ENCODE results near the gene CDKN1C.

CDKN1C gene

DNA sequence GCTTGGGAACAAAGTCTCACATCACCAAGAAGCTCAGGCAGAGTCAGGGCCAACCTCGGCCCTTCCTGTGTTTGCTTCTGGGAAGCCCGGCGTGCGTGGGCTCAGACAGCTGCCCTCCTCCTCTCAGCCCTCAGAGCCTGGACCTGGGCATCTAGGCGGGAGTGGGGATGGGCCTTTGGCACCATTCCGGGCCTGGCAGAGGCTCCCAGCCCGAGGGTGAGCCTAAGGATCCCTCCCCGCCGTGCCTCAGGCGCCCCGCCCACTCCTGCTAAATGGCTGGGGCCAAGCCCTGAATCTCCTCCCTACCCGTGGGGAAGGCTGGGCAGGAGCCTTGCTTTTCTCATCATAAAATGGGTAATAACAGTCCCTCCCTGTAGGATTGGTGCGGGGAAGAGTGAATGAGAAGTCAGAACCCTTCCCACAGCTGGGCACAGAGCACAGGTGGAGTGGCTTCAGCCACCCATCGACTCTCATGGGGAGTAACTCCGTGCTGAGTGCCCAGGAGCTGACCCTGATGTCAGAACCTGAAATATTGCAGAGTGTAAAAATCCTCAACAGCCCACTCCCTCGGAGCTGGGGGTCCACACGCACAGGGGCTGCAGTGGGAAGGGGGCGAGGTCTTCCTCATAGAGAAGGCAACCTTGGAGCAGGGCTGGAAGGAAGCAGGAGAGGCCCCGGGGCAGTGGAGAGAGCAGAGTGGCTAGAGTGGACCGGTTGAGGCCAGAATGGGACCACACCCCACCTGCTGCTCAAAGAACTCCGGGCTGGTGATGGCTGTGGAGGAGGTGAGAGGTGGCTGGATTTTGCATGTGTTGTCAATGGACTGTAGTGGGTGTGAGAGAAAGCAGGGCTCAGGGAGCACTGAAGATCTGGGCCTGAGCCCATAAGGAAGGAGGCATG lies 18.8 kb upstream of the CDKN1C start:
- no peak for FAIRE-seq

GRCh38 chr11:2903672-2904011 lies 18.1 kb upstream of the CDKN1C start:
- FAIRE-seq, result no peak

DNA sequence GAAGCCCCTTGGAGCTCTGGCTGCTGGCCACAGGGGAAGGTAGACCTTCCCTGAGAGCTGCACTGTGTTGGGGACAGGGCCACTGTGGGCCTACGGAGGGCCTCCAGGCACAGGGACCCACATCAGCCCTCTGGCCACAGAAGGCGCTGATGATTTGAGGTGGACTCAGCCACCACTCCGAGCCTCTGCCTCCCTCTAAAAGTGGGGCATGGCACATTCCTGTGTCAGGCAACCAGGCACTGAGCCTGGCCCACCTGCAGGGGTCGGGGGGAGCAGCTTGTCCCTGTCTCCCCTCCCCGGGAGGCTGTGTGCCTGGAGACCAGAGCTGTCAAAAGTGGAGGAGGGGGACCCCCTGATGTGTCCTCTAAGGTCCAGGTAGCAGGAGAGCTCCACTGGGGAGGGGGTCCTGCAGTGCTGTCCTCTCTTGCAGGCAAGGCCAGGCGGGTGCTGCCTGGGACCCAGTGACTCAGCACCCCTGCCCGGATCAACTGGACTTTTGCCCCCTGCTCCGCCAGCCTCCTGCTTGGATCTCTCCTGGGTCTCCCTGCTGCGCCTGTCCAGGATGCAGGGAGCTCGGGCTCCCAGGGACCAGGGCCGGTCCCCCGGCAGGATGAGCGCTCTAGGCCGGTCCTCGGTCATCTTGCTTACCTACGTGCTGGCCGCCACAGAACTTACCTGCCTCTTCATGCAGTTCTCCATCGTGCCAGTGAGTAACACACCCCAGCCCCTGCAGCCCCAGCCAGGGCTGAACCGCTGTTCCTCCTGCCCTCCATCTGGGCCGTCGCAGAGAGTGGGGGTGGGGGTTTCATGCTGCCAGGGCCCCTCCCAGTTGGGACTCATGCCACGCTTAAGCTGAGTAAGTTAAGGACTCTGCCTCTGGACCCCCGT lies 17.5 kb upstream of the CDKN1C start:
- no peak for FAIRE-seq

DNA sequence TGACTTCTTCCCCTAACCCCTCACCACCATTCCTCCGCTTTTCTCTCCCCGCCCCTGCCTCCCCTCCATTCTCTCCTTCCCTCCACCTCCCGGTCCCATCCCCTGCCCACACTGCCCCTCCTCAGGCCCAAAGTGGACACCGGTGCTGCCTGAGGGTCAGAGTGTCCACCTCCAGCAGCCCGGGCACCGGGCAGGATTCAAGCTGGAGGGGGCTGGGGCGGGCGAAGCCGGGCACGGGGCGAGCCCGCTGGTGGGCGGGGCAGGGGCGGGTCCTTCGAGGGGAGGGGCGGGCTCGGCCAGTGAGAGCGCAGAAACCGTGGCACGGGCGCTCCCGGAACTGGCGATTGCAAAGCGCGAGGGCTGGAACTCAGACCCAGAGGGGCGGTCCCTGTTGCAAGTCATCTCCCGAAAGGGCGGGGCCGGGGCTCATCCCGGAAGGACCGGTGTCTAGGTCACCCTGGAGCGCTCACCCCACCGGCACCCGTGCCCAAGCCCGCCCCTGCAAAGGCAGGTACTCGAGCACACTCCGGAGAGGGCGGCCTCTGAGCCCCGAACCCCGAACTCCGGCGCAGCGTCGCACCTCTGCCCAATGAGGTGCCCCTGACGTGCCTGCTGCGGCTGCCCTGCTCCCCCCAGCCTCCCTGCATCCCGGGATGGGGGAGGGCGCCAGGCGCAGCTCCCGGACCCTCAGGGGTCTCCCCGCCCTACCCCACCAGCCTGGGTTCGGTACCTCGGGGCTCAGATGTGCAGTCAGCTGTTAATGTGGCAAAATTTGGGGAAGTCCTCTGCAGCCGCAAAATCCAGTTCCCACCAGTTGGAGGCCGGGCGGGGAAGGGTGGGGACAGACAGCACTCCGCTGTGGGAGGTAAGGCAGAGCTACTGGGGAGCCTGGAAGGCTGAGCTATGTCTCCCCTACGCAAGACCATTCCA lies 16.5 kb upstream of the CDKN1C start:
- FAIRE-seq, result no peak

GRCh38 chr11:2901196-2901796 lies 15.7 kb upstream of the CDKN1C start:
- no peak for FAIRE-seq

- FAIRE-seq, result no peak
Measured at GRCh38 chr11:2899080-2899783, 13.7 kb upstream of the CDKN1C start.

- FAIRE-seq, result no peak
Measured at GRCh38 chr11:2898366-2899079, 12.9 kb upstream of the CDKN1C start.

DNA sequence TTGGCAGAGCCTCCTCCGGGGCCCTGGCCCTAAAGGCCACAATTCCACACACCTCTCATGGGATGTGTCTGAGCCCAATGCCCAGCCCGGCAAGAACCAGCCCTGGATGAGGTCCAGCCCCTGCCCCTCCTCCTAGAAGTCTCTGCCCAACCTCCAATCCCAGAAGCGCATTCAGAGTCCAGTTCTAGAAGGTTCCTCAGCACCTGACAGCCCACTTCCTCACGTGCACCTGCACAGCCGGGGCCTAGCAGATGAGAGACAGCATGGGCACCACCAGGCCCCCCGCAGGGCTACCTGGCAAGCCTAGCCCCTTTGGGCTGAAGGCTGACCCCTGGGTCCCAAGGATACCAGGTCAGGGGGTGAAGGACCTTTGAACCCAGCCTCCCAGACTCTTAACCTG lies 11.5 kb upstream of the CDKN1C start:
- no peak for FAIRE-seq

GRCh38 chr11:2896047-2896446 lies 10.5 kb upstream of the CDKN1C start:
- no peak for FAIRE-seq

DNA sequence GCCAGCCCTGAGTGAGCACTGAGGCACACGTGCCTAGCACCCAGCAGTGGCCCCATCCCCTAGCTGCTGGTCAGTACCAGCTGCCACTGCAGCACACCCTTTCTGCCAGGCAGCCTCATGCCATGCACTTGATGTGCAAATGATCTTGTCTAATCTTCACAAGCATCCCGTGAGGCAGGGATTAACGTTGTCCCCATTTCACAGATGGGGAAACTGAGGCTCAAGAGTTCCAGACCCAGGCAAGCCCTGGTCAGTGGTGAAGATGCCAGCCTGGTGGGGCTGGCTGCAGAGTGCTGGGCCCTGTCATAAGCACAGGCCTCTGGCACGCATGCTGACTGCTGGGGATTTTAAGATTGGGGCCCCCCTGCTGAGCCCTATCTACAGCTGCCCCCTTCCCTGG lies 8.4 kb upstream of the CDKN1C start:
- FAIRE-seq, result no peak

DNA sequence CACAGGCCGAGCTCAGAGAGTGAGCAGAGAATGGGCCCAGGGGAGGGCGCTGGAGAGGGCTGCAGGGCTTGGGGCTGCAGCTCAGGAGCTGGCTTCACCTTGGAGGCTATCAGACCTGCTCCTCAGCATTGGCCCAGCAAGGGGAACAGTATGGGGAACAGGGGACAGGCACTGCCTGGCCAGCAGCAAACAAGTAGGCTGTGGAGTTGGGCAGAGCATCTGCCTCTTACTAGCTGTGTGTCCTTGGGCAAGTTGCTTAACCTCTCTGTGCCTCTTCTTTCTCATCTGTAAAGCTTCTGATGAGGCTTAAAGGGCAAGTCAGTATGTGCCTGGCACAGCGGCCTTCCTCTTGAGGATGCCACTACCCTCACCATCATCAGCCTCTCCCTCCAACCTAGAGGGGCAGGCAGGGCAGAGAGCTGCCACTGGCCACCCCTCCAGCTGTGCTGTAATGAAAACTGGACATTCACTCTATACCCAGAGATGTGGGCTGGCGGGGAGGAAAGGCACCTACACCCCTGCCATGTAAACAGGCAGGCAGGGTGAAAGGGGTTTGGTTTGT lies 7.5 kb upstream of the CDKN1C start:
- FAIRE-seq, result no peak

DNA sequence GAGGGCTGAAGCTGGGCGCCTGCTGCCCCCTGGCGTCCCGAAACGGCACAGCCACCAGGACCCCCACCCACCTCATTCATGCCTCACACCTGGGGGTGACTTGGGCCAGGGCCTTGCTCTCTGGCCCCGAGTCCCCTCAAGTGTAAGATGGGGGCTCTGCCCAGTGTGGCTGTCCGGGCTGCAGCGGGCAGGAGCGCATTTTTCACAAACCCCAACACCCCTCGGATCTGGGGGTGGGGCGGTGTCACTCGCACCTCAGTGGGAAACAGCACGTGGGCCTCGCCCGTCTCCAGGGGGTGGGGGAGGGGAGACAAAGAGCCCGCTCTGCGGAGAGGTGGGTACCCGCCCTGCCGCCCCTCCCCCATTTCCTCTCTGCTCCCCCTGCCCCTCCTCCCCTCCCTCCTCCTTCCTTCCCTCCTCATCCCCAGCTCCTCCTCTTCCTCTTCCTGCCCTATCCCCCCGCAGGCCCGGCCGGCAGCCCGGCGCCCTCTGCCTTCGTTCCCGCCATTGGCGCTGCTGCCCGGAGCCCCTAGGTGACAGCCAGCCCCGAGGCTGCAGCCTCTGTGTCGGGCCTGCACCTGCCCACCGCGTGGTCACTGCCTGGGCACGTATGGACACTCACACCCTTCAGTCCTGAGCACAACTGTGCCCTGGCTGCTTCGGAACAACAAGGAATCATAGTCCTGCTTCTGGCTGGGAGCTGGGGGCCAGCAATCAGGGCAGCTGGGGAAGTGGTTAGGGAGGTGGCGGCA lies 6.8 kb upstream of the CDKN1C start:
- no peak for FAIRE-seq

DNA sequence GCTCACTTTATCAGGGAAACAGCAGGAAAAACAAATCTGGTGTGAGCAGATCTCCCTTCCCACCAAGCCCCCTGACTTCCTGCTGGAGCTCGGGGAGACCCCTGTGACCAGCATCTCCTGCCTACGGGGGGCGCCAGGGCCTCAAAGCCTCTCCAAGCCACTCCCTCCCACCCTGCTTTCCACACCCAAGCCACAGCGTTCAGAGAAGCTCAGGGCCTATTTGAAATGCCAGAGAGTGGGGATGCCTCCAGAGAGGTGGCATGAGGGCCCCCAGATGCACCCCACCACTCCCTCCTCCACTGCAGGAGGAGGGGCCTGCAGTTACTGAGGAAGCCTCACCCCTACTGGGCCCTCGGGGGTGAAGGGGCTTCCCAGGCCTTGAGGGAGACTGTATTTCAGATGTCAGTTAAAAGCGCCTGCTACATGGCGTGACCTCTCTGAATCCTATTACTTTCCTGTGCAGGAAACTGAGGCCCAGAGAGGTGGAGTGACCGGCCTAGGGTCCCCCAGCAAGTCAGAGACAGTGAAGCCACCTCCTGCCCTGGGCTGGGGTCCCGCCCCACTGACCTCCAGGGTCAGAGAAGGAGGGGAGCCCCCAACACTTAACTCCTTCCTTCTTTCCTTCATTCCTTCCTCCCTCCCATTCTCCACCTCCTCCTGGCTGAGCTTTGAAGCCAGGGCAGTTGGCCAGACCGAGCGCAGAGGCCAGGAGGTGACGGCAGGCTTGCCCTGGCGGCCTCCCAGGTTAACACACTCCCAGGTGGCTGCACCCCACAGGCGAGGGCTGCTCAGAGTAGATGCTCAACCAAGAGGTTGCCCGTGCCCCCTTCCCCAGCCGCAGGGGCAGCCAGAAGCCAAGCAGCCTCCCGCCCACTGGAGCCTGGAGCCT lies 6.0 kb upstream of the CDKN1C start:
- no peak for FAIRE-seq

GRCh38 chr11:2890466-2891294 lies 5.1 kb upstream of the CDKN1C start:
- no peak for FAIRE-seq

GRCh38 chr11:2889362-2890273 lies 4.0 kb upstream of the CDKN1C start:
- no peak for FAIRE-seq

- no peak for FAIRE-seq
Measured at GRCh38 chr11:2888266-2888968, 2.8 kb upstream of the CDKN1C start.
